GM19035 (cell line): ENCODE measurements around the gene GLT6D1.
"Not testable (repeated sequence)": the region's sequence is repeated elsewhere in the genome, so short reads cannot be mapped to it uniquely, and the experiment has no call there.

Source experiments
- ATAC-seq: cut with Tn5 transposase; IDR thresholded peaks from one replicate; pipeline ENCODE4 v1.9.1; 2021; ENCODE audit not compliant: unreplicated experiment

The GLT6D1 gene

DNA sequence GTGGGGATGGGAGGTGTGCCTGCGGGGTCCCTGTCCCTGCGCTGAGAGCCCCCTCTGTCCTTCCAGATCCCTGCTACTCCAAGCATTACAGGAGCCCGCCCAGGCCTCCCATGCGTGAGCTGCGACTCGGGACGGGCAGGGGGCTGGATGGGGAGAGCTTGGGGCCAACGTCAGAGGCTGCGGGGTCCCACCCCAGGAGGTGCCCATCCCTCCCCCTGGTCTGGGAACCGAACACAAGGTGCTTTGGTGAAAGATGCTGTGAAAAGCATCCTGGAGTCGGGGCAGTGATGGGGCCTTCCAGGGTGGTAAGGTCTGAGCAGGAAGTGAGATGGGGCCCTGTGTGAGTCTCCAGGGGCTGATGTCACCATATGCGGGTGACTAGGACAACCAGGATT is 26.5 kb upstream of the GLT6D1 start:
- ATAC-seq, result no peak

DNA sequence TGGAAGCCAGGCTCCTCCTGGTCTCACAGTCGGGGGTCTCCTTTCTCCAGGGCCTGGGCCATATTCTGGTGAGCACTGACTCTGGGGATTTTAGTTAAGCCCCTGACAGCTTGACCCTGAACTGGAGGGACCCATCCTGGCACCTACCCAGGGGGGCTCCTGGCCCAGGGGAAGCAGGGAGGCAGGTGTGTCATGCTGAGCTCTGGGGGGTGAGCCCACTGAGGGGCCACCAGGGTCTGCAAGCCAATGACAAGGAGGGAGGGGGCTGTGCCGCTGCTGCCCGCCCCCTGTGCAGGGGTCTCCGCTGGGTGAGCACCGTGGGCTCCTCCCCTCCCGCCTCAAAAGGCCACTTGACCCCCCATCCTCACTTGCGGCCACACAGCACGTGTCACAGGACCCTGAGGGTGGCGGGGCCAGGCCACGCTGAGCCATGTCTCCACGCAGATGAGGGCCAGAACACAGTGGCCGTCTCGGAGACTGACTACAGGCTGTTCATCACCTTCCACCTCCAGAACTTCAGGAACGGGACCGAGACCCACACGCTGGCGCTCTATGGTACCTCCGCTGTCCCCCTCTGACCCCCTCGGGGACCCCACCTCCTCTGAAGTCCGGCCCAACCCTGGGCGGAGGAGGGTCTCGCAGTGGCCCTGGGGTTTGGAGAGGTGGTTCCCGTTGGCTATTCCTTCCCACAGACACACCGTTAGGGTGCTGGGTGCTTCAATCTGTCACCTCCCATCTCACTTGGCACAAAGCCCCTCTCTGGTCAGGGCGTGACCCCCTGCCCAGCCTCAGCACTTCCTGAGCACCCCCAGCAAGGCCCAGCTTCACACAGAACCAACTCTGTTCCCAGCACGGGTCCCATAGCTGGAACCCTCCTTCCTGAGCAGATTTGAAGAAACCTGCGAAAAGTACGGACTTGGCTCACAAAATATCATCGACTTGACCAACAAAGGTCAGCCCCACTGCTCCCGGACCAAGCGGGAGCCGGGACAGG is 25.8 kb upstream of the GLT6D1 start:
- no peak for ATAC-seq

- ATAC-seq, result no peak
Measured at GRCh38 chr9:135664266-135664665, 24.9 kb upstream of the GLT6D1 start.

- no peak for ATAC-seq
Measured at GRCh38 chr9:135663857-135664256, 24.5 kb upstream of the GLT6D1 start.

DNA sequence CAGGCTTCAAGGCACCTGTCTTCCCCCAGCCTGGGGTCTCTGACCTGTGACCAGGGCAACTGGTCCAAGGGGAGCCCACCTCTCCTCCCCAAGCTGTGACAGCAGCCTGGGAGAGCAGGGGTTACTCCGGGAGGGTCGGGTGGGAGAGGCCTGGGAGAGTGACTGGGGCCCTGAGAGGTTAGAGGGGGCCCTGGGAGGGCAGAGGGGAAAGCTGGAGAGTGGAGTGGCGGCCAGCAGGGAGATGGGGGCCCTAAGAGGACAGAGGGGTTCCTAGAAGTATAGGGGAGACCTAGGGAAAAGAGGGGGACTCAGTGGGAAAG is 24.1 kb upstream of the GLT6D1 start:
- no peak for ATAC-seq

GRCh38 chr9:135662758-135663450 is 23.6 kb upstream of the GLT6D1 start, which contains the start of gene LCN9:
TSS of gene LCN9 (plus strand) at chr9:135663309. CDS start at chr9:135663322, 13 bp downstream.
- ATAC-seq, result no peak

- no peak for ATAC-seq
Measured at GRCh38 chr9:135661816-135662560, 22.6 kb upstream of the GLT6D1 start.

DNA sequence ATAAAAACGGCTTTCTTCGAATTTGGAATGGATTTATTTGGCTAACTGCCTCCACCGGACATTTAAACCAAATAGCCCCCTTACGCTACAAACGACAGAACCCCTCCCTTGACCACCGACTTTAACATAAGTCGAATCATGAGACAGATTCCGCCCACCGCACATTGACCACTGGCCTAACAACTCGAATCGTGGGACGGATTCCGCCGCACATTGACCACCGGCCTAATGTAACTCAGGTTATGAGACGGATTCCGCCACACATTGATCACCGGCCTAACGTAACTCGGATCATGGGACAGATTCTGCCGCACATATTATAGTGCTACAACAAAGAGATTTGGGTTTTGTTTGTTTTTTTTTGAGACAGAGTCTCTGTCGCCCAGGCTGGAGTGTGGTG is 21.1 kb upstream of the GLT6D1 start:
- ATAC-seq, result no peak

DNA sequence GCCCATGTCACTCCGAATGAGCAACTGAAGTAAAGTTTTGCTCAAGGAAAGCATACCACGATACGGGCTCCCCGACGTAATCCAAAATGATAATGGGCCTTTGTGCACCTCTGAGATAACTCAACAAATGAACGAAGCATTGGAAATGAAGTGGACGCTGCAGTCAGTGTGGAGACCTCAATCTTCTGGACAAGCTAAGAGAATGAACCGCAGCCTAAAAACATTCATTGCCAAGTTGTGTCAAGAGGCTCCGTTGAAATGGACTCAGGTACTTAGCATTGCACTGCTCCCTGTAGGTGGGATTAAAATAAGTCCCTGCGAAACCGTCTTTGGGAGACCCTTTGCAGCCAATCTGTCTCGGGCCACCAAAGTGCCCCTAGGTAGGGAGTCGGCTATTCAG is 19.9 kb upstream of the GLT6D1 start:
- no peak for ATAC-seq

DNA sequence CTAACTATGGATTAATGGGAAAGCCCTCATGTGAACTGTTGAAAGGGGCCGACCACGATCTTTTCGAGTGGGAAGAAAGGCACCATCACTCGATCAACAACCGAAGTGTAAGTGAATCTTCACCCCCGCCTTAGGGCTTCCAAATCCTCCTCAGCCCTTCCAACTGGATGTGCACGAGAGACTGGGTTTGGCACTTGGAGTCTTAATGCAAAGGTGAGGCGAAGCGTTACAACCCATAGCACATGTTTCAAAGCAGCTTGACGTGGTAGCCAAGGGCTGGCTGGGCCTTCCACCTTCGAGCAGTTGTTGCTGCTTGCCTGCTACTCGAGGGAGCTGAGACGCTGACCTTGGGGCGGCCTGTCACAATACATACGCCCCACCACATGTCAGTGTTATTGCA is 18.1 kb upstream of the GLT6D1 start:
- ATAC-seq, result no peak

DNA sequence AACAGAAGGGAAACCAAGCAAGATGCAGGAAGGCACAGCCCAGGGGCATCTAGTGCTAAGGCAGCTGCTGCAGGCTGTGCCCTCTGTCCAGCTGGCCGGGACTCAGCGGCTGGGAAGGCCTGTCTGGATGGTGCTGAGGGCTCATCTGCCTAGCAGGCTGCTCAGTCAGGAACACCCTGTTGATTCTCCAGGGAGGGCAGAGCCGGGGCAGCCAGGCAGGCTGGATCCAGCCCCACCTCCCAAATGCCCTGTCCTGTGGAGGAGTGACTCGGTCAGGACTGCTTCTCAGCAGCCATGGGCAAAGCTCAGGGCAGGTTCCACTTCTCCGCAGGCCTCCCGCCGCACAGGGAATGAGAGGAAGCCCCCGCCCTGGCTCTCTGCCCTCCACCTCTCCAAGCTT is 16.0 kb upstream of the GLT6D1 start:
- ATAC-seq, result no peak

GRCh38 chr9:135650408-135650807 is 11.1 kb upstream of the GLT6D1 start:
- ATAC-seq, result no peak

GRCh38 chr9:135649508-135649907 is 10.2 kb upstream of the GLT6D1 start:
- ATAC-seq, result no peak

DNA sequence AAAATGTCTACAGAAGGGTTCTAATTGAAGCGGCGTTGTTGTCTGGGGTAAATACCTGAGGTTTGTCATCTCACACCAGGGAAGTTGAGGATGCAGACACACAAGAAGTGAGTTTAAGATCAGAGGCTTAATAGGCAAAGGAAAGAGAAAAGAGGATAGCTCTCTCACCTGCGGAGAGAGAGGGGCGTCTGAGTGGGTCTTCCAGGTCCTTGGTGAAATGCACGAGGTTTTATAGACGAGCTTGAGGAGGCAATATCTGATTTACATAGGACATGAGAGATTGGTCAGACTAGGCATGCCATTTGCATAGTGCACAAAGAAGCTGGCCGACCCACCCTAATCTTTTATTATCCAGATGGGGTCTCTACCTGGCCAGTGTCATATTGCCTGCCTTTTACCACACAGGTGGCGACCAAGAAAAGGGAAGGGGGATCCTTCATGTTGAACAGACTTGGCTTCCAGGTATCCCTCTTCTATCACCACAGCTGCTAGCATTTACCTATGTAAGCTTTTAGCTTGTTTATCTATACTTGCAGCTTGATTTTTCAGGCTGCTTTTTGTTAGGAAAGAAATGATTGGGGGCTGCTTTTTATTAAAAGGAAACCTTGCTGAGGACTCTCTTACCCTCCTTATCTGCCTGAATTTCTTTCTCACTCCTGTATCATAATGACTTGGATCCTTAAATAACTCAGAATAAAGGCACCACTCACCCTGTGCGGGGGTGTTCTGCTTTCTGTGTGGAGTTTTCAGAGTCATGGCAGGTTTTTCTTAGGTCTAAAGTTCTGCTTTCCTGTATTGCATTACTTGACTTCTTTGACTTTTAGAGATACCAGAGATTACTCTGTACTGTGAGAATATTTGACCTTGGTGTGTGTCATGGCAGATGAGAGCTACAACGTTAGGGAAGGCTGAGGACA is 9.4 kb upstream of the GLT6D1 start:
- ATAC-seq, result no peak

- no peak for ATAC-seq
Measured at GRCh38 chr9:135647884-135648283, 8.5 kb upstream of the GLT6D1 start.

GRCh38 chr9:135644631-135645218 is 5.4 kb upstream of the GLT6D1 start:
- ATAC-seq, result no peak

DNA sequence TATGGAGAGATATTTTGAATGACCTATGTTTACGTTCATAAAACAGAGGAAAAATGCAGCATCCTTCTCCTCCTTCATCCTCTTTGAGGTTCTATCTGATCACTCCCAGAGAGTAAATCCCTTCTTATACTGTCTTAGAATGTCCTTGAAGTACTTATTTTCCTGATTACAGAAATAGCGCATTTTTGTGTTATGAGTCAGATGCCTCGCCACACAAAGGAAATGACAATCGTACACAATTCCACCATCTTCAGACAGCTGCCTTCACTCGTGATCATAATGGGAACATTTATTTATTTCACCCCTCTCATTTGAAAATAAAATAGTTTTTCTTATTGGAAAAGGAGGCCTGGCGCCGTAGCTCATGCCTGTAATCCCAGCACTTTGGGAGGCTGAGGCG is 2.4 kb upstream of the GLT6D1 start:
- ATAC-seq, result no peak

DNA sequence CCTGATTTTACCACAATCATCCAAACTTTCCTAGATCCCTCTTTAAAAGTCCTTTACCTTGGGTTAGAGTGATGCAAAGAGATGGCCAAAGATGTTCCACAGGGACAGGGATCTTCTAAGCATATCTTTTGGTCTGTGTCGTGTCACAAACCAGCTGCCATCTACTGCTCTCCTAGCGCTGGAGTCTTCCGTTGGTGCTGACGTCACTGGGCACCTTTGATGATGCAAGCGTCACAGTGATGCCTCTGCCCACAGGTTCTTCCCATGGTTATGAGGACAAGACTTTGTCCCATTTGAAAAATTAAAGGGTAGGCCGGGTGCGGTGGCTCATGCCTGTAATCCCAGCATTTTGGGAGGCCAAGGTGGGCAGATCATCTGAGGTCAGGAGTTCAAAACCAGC is 1.7 kb upstream of the GLT6D1 start:
- no peak for ATAC-seq

DNA sequence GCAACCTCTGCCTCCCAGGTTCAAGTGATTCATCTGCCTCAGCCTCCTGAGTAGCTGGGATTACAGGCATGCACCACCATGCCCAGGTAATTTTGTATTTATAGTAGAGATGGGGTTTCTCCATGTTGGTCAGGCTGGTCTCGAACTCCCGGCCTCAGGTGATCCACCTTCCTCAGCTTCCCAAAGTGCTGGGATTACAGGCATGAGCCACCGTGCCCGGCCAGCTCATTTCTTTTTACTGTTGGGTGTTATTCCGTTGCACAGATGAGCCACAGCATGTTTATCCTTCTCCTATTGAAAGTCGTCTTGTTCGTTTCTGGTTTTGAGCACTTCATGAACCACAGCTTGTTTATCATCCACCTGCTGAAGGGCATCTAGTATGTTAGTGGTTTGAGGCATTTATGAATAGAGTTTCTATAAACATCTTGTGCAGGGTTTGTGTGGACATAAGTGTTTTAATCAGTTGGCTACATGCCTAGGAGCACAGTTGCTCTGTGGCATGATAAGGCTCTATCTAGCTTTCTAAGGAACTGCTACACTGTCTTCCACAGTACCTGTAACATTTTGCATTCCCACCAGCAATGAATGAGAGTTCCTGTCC is 2.3 kb downstream of the GLT6D1 start:
- ATAC-seq, result not testable (repeated sequence)

GRCh38 chr9:135632841-135633240 is 6.5 kb downstream of the GLT6D1 start:
- no peak for ATAC-seq
